ENCODE results near the gene EIF4A3.

DNA sequence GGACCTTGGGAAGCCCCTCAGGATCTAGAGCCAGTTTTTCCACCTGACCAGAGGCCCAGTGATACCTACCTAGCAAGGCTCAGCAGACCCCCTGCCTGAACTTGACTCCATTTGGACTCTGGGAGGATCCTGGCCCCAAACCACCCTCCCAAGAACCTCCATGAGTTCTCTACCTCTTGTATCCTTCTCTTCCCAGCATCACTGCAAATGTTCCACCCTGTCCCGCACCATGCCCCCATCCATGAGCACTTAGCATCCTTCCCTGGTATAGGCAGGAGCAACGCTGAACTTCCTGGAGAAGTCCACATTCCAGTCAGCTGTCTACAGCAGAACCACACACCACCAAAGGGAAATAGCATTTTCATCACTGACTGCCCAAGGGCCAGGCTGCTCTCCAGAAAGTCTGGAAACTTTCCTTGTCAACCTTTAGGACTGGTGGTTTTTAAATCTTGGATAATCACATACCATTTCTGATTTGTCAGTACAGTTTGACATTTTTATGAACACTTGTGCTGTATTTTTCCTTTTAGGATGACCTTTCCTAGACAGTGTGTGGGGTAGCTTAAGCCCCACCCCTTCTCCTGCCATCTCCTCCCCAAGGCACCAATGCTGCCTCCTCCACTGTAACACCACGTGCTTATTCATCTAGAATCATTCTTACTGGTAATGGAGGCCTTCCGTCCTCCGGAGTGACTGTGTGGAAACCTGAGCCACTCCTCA is 13.9 kb downstream of the EIF4A3 start:
- TF ChIP-seq, protein P1, sequence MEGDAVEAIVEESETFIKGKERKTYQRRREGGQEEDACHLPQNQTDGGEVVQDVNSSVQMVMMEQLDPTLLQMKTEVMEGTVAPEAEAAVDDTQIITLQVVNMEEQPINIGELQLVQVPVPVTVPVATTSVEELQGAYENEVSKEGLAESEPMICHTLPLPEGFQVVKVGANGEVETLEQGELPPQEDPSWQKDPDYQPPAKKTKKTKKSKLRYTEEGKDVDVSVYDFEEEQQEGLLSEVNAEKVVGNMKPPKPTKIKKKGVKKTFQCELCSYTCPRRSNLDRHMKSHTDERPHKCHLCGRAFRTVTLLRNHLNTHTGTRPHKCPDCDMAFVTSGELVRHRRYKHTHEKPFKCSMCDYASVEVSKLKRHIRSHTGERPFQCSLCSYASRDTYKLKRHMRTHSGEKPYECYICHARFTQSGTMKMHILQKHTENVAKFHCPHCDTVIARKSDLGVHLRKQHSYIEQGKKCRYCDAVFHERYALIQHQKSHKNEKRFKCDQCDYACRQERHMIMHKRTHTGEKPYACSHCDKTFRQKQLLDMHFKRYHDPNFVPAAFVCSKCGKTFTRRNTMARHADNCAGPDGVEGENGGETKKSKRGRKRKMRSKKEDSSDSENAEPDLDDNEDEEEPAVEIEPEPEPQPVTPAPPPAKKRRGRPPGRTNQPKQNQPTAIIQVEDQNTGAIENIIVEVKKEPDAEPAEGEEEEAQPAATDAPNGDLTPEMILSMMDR (IDR thresholded peaks at IDR 0.05): no peak
- no peak for TF ChIP-seq POLR2A (IDR thresholded peaks at IDR 0.05)

Measured in tibial nerve (tissue), 3 donors.